ENCODE results near the gene SLC6A3.

GRCh38 chr5:1439388-1440097, 5.7 kb downstream of the SLC6A3 start:
- no peak for TF ChIP-seq CTCF (IDR thresholded peaks at IDR 0.05)
- no peak for TF ChIP-seq POLR2A (IDR thresholded peaks at IDR 0.05)

Measured in uterus (tissue), 2 donors.